A673 (cell line): Measurements from ENCODE around the gene CD180. TPM values are rescaled to one million over a fixed set of nuclear protein-coding genes. Genes with fewer than 3 reads are reported as not detected.

Source experiments
- BruUV-seq: library from RNA; stranded (reverse); fragments of 400-500 nt; replicated peaks from 2 replicates; lab custom pipeline; 2021; lab: Mats Ljungman, UMichigan
- CTCF ChIA-PET: fragments of 300-600 bp; sonication (Branson Sonifier 250); formaldehyde crosslinking; loops from one replicate; lab custom pipeline; 2022; ENCODE audit warnings: antibody characterized with exemption; lab: Charles Lee
- POLR2A ChIA-PET: fragments of 300-600 bp; sonication (Branson Sonifier 250); formaldehyde crosslinking; loops from one replicate; lab custom pipeline; 2022; ENCODE audit warnings: antibody characterized with exemption; ENCODE audit not compliant: low non-redundant PET; lab: Charles Lee
- DNase-seq: peaks from one replicate; pipeline ENCODE4 v3.0.0-alpha.2; 2015; ENCODE audit warnings: low spot score
- H3K27ac ChIP-seq: fragments of 200-600 bp; sonication (generic); 2 replicates; pipeline ENCODE4 v1.5.1; 2016; ENCODE audit warnings: mixed run types, low read depth, mild to moderate bottlenecking, mixed read lengths, antibody characterized with exemption, low read length; ENCODE audit not compliant: poor library complexity, severe bottlenecking
- H3K27me3 ChIP-seq: fragments of 200-600 bp; sonication (generic); replicated peaks from 2 replicates; pipeline ENCODE4 v1.6.1; 2017; ENCODE audit warnings: mixed run types, low read depth, mild to moderate bottlenecking, mixed read lengths, antibody characterized with exemption, low read length; ENCODE audit not compliant: insufficient read depth, poor library complexity
- H3K36me3 ChIP-seq: fragments of 200-600 bp; sonication (generic); 2 replicates; pipeline ENCODE4 v1.6.1; 2016; ENCODE audit warnings: mixed run types, mild to moderate bottlenecking, mixed read lengths, antibody characterized with exemption, low read length; ENCODE audit not compliant: insufficient read depth, poor library complexity, severe bottlenecking
- H3K4me1 ChIP-seq: fragments of 200-600 bp; sonication (generic); 2 replicates; pipeline ENCODE4 v1.6.1; 2017; ENCODE audit warnings: mixed run types, mild to moderate bottlenecking, mixed read lengths, antibody characterized with exemption, low read length; ENCODE audit not compliant: insufficient read depth, poor library complexity, severe bottlenecking
- H3K4me3 ChIP-seq: fragments of 200-600 bp; sonication (generic); 2 replicates; pipeline ENCODE4 v1.5.1; 2016; ENCODE audit warnings: low read depth, mixed run types, mild to moderate bottlenecking, mixed read lengths, low read length; ENCODE audit not compliant: poor library complexity, severe bottlenecking
- H3K9me3 ChIP-seq: fragments of 200-600 bp; sonication (generic); 2 replicates; pipeline ENCODE4 v1.6.1; 2016; ENCODE audit warnings: mixed run types, low read depth, mild to moderate bottlenecking, mixed read lengths, antibody characterized with exemption, low read length; ENCODE audit not compliant: poor library complexity, severe bottlenecking
- EZH2 ChIP-seq: fragments of 200-600 bp; sonication (generic); IDR thresholded peaks from 2 replicates; pipeline ENCODE4 v1.6.1; 2017; ENCODE audit warnings: borderline replicate concordance, low read depth, mild to moderate bottlenecking, mixed read lengths, antibody characterized with exemption, low read length; ENCODE audit not compliant: poor library complexity, severe bottlenecking
- intact Hi-C: fragments of 100-400 bp; cut with micrococcal nuclease; formaldehyde crosslinking; loops from one replicate; pipeline ENCODE4 v1.10.0; 2022; ENCODE audit not compliant: unreplicated experiment
- total RNA-seq: library from RNA; stranded (reverse); gene quantifications from 2 replicates; pipeline ENCODE4 v1.2.3, GENCODE V29; 2021
- TF ChIP-seq, protein P1 (sequence below): fragments of 300-800, 200-600 bp; sonication (generic); conservative IDR thresholded peaks from 2 replicates; pipeline ENCODE4 v1.5.1; 2017; ENCODE audit warnings: low read depth, mild to moderate bottlenecking, antibody characterized with exemption, low read length, moderate library complexity, mixed read lengths

Gene CD180
- total RNA-seq, 1 experiment from 2014 or later, result not detected

DNA sequence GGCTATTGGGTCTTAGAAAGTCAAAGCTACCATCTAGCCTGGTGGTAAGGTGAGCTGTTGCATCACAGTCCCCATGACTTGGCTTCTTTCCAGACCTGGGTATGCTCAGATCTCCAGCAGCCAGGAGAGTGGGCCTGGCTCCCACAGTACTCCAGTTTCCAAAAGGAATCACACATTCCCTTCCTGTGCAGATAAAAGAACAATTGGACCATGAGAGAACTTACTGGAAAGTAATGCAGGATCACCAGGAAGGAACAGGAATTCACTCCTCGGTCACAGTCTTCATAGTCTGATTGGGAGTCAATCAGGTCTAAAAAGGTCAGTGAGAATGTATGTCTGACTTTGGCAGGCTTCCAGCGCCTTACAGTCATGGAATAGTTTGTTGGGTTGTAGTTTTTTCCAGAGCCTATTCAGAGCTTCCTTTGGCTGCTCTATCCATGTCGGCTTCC lies 47.8 kb upstream of the CD180 start:
- no peaks in the 10 kb centered on the region for H3K36me3 ChIP-seq
- peak; percentile 40 for DNase-seq
- intact Hi-C loops, result no loop called here
- H3K27me3 ChIP-seq, result no peaks in the 10 kb centered on the region
- H3K27ac ChIP-seq, result peak overlapping the region; percentile 98
- no TSS peak for BruUV-seq
- H3K4me3 ChIP-seq, result no peak overlapping the region
- CTCF ChIA-PET, result no interaction called here
- H3K9me3 ChIP-seq, result no peaks in the 10 kb centered on the region
- no peak for TF ChIP-seq EZH2
- TF ChIP-seq, protein P1, sequence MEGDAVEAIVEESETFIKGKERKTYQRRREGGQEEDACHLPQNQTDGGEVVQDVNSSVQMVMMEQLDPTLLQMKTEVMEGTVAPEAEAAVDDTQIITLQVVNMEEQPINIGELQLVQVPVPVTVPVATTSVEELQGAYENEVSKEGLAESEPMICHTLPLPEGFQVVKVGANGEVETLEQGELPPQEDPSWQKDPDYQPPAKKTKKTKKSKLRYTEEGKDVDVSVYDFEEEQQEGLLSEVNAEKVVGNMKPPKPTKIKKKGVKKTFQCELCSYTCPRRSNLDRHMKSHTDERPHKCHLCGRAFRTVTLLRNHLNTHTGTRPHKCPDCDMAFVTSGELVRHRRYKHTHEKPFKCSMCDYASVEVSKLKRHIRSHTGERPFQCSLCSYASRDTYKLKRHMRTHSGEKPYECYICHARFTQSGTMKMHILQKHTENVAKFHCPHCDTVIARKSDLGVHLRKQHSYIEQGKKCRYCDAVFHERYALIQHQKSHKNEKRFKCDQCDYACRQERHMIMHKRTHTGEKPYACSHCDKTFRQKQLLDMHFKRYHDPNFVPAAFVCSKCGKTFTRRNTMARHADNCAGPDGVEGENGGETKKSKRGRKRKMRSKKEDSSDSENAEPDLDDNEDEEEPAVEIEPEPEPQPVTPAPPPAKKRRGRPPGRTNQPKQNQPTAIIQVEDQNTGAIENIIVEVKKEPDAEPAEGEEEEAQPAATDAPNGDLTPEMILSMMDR, result no peak
- peaks cover 72% of the 10 kb centered on the region for H3K4me1 ChIP-seq
- POLR2A ChIA-PET, result no interaction called here

DNA sequence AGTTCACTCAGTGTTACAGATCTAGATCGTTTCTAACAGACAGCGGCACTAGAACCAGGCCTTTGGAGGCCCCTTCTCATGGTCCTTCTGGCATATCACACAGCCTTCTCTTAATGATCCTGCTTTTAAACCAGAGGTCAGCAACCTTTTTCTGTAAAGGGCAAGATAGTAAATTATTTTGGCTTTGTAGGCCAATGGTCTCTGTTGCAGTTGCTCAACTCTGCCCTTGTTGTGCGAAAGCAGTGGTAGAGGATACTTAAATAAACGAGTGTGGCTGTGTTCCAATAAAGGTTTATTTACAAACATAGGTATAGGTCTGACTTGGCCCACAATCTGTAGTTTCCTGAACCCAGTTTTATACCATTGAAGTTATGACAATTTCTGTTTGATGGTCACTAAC lies 47.3 kb upstream of the CD180 start:
- peaks cover 72% of the 10 kb centered on the region for H3K4me1 ChIP-seq
- no peaks in the 10 kb centered on the region for H3K36me3 ChIP-seq
- DNase-seq, result no peak
- H3K4me3 ChIP-seq, result no peak overlapping the region
- intact Hi-C loops, result no loop called here
- ChIA-PET CTCF (no interaction called here), POLR2A (no interaction called here)
- H3K27me3 ChIP-seq, result no peaks in the 10 kb centered on the region
- no peaks in the 10 kb centered on the region for H3K9me3 ChIP-seq
- BruUV-seq, result no TSS peak
- TF ChIP-seq, protein P1, result no peak
- no peak for TF ChIP-seq EZH2
- peak overlapping the region; percentile 98 for H3K27ac ChIP-seq

DNA sequence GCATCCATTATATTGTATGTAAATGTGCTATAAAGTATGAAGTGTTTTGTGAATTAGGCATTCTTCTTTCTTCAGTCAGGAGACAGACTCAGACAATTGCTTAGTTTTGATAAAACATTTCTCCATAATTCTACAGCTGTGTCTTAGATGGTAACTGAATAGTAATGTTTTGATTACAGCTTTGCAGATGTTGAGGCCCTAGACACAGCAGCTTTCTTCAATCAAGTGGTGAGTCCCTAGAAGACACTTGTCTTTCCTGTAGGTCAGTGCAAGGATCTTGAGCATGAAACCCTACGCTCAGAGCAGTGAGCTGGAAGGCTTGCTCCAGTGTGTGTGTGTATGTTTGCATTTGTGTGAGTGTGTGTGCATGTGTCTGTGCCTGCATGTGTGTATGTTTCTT lies 46.8 kb upstream of the CD180 start:
- H3K27me3 ChIP-seq, result no peaks in the 10 kb centered on the region
- TF ChIP-seq EZH2, result no peak
- TF ChIP-seq, protein P1, result no peak
- intact Hi-C loops, result no loop called here
- ChIA-PET CTCF (interaction anchor here (0.6 kb wide), 1 partner anchor 89 kb away, joined by 4 read pairs; no protein-coding TSS in a partner anchor), POLR2A (interaction anchor here (0.7 kb wide), 1 partner anchor 9 kb away, joined by 3 read pairs; no protein-coding TSS in a partner anchor)
- no peaks in the 10 kb centered on the region for H3K36me3 ChIP-seq
- no TSS peak for BruUV-seq
- peaks cover 72% of the 10 kb centered on the region for H3K4me1 ChIP-seq
- no peak overlapping the region for H3K4me3 ChIP-seq
- no peak for DNase-seq
- peak overlapping the region; percentile 98 for H3K27ac ChIP-seq
- H3K9me3 ChIP-seq, result no peaks in the 10 kb centered on the region
